ENCODE results near the gene EDIL3.

DNA sequence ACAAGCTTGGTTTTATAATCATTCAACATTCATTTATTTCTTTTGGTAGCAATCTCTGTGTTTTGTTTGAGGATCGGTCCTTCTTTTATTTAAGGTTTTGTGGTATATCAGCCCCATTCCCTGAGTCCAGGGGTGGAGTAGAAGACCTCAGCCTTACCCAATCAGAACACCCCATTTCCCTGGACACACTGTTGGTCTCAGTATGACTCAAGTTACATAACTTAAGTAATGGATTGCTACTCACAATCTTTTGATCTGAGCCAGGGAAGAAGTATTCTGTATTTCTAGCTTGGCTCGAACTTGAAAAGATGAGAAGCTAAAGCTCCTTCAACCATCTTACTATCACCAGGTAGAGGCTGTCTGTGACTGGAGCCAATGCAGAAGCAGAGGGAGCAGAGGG, 488.8 kb downstream of the EDIL3 start:
- TF ChIP-seq, protein P1, sequence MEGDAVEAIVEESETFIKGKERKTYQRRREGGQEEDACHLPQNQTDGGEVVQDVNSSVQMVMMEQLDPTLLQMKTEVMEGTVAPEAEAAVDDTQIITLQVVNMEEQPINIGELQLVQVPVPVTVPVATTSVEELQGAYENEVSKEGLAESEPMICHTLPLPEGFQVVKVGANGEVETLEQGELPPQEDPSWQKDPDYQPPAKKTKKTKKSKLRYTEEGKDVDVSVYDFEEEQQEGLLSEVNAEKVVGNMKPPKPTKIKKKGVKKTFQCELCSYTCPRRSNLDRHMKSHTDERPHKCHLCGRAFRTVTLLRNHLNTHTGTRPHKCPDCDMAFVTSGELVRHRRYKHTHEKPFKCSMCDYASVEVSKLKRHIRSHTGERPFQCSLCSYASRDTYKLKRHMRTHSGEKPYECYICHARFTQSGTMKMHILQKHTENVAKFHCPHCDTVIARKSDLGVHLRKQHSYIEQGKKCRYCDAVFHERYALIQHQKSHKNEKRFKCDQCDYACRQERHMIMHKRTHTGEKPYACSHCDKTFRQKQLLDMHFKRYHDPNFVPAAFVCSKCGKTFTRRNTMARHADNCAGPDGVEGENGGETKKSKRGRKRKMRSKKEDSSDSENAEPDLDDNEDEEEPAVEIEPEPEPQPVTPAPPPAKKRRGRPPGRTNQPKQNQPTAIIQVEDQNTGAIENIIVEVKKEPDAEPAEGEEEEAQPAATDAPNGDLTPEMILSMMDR (IDR thresholded peaks at IDR 0.05; ENCODE audit: low read length), result no peak
- no peak for TF ChIP-seq EZH2 (IDR thresholded peaks at IDR 0.05; ENCODE audit: borderline replicate concordance, low read length)

Data from OCI-LY1 (cell line).